Measurements from ENCODE around the gene DCTN4. TPM values are rescaled to one million over a fixed set of nuclear protein-coding genes. Genes with fewer than 3 reads are reported as not detected.

Gene DCTN4
- total and polyA plus RNA-seq, 2 of the 4 experiments (the other 2 are of a cell fraction): 28.1 to 50.2 TPM

DNA sequence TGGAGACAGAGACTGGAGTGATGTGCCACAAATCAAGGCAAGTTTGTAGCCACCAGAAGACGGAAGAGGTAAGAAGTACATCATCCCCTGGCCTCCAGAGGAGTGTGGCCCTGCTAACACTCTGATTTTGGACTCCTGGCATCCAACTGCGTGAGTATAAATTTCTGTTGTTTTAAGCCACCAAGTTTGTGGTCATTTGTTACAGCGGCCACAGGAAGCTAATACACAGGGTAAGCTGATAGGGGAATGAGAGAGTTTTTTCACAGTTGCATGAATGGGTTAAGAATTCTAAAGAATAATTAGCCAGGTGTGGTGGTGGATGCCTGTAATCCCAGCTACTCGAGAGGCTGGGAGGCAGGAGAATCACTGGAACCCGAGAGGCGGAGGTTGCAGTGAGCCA, 45.6 kb upstream of the DCTN4 start:
- H3K56ac ChIP-seq (ENCODE audit: extremely low read depth, insufficient read depth, low read length): no peak overlapping the region
- DNase-seq: no peak
- H3K9ac ChIP-seq (ENCODE audit: low read depth, low read length): no peak overlapping the region
- ATAC-seq (ENCODE audit: low read depth): no peak
- no peaks in the 10 kb centered on the region for H3K27me3 ChIP-seq (ENCODE audit: control insufficient read depth, insufficient read depth, low read length)
- H2BK120ac ChIP-seq (ENCODE audit: low read depth, low read length): no peak overlapping the region
- peaks cover 5% of the 10 kb centered on the region for H3K4me1 ChIP-seq (ENCODE audit: control insufficient read depth, insufficient read depth, low read length)
- no peak overlapping the region for H2BK15ac ChIP-seq (ENCODE audit: low read depth, low read length)
- no TSS peak for BruUV-seq (replicated peaks)
- no peak overlapping the region for H3K27ac ChIP-seq (ENCODE audit: insufficient read depth, low read length)
- no peak overlapping the region for H2AK5ac ChIP-seq (ENCODE audit: low read depth, low read length)
- no peak overlapping the region for H3K14ac ChIP-seq (replicated peaks; ENCODE audit: low read depth, low read length)
- H4K5ac ChIP-seq (ENCODE audit: low read depth, low read length): no peak overlapping the region
- H2AK9ac ChIP-seq (replicated peaks; ENCODE audit: low read depth, low read length, poor library complexity): no peak overlapping the region
- WGBS, 2 experiments (ENCODE audit: extremely low coverage in 2 of 2, insufficient read length in 1 of 2): 88% methylated on average over 4 of the region's 6 CpGs; no CpG with 5 or more reads in 1 of the 2 experiments
- POLR2A ChIA-PET (ENCODE audit: unreplicated experiment): no interaction called here
- no peak overlapping the region for H2BK5ac ChIP-seq (ENCODE audit: low read depth, low read length, poor library complexity, severe bottlenecking)
- H3K36me3 ChIP-seq (ENCODE audit: control insufficient read depth, insufficient read depth, low read length): no peaks in the 10 kb centered on the region
- intact Hi-C loops (cut with micrococcal nuclease): loop anchor here (5.0 kb wide), 3 partner anchors 242 to 718 kb away; partner anchors contain the start of gene GM2A
- dilution Hi-C loops (cut with HindIII; ENCODE audit: low sequenced_read_pairs, unreplicated experiment): no loop called here
- no peak overlapping the region for H4K91ac ChIP-seq (ENCODE audit: insufficient read depth, low read depth, low read length)
- H3K4me2 ChIP-seq (ENCODE audit: low read depth, low read length): no peak overlapping the region
- no peaks in the 10 kb centered on the region for H4K20me1 ChIP-seq (ENCODE audit: insufficient read depth, low read length)
- H2BK20ac ChIP-seq (ENCODE audit: low read depth, low read length): no peak overlapping the region
- no peak overlapping the region for H3K4me3 ChIP-seq (ENCODE audit: insufficient read depth, low read depth, low read length)
- no peak overlapping the region for H3K4ac ChIP-seq (ENCODE audit: low read depth, low read length)
- in situ Hi-C loops (cut with MboI; ENCODE audit: low sequenced_read_pairs): no loop called here
- no peak overlapping the region for H3K23ac ChIP-seq (ENCODE audit: low read depth, low read length)
- H3K9me1 ChIP-seq (ENCODE audit: insufficient read depth, low read length): 0 out of 2 replicates have a peak, but pooled peaks cover 3% of the 10 kb centered on the region
- H4K8ac ChIP-seq (ENCODE audit: low read depth in 2 of 2, low read length in 2 of 2): no peak overlapping the region
- 0 out of 4 replicates have a peak, but pooled peaks cover 0 to 2% of the 10 kb centered on the region in 2 experiments for H3K79me1 ChIP-seq (ENCODE audit: low read depth in 1 of 2, low read length in 2 of 2)
- CTCF ChIA-PET: no interaction called here
- TF ChIP-seq NFE2L2 (IDR thresholded peaks at IDR 0.05; ENCODE audit: low read depth, low read length): no peak
- no peak for TF ChIP-seq RCOR1 (IDR thresholded peaks at IDR 0.05; ENCODE audit: insufficient replicate concordance, low read length)
- TF ChIP-seq CHD1 (IDR thresholded peaks at IDR 0.05; ENCODE audit: low read depth, low read length): no peak
- no peak for TF ChIP-seq RAD21 (IDR thresholded peaks at IDR 0.05; ENCODE audit: low read length)
- TF ChIP-seq FOS (IDR thresholded peaks at IDR 0.05; ENCODE audit: low read depth, low read length): no peak
- TF ChIP-seq, protein P1, sequence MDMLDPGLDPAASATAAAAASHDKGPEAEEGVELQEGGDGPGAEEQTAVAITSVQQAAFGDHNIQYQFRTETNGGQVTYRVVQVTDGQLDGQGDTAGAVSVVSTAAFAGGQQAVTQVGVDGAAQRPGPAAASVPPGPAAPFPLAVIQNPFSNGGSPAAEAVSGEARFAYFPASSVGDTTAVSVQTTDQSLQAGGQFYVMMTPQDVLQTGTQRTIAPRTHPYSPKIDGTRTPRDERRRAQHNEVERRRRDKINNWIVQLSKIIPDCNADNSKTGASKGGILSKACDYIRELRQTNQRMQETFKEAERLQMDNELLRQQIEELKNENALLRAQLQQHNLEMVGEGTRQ (IDR thresholded peaks at IDR 0.05; ENCODE audit: low read depth, low read length): no peak
- TF ChIP-seq, protein P2, sequence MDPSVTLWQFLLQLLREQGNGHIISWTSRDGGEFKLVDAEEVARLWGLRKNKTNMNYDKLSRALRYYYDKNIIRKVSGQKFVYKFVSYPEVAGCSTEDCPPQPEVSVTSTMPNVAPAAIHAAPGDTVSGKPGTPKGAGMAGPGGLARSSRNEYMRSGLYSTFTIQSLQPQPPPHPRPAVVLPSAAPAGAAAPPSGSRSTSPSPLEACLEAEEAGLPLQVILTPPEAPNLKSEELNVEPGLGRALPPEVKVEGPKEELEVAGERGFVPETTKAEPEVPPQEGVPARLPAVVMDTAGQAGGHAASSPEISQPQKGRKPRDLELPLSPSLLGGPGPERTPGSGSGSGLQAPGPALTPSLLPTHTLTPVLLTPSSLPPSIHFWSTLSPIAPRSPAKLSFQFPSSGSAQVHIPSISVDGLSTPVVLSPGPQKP (IDR thresholded peaks at IDR 0.05; ENCODE audit: borderline replicate concordance, low read depth, low read length): no peak
- TF ChIP-seq SMC3 (IDR thresholded peaks at IDR 0.05; ENCODE audit: low read depth, low read length): no peak
- no peak for TF ChIP-seq RFX5 (IDR thresholded peaks at IDR 0.05; ENCODE audit: low read depth, low read length)
- TF ChIP-seq MXI1 (IDR thresholded peaks at IDR 0.05; ENCODE audit: borderline replicate concordance, low read depth, low read length): no peak
- no peak for TF ChIP-seq MAFK (IDR thresholded peaks at IDR 0.05; ENCODE audit: low read depth, low read length)
- no peak for TF ChIP-seq POLR2A (IDR thresholded peaks at IDR 0.05; ENCODE audit: low read depth, low read length)
- H3K18ac ChIP-seq (ENCODE audit: low read depth, low read length): no peak overlapping the region
- H3K9me3 ChIP-seq (ENCODE audit: control insufficient read depth, insufficient read depth, low read length): no peaks in the 10 kb centered on the region; the same call in 1 of the 2 replicates
- H2AFZ ChIP-seq (replicated peaks; ENCODE audit: low read length, poor library complexity): no peak overlapping the region

All from IMR-90 (cell line).